ENCODE results near the gene HNF1A. TPM values are rescaled to one million over a fixed set of nuclear protein-coding genes. Genes with fewer than 3 reads are reported as not detected.

The HNF1A gene
- total and polyA plus RNA-seq, 2 of the 4 experiments (the other 2 are of a cell fraction), result under 0.01 TPM; not detected in 1

GRCh38 chr12:120972870-120973543, 5.3 kb upstream of the HNF1A start:
- no peaks in the 10 kb centered on the region for H3K79me1 ChIP-seq (ENCODE audit: low read depth in 1 of 2, low read length in 2 of 2)
- H2AFZ ChIP-seq (replicated peaks; ENCODE audit: low read length, poor library complexity), result no peak overlapping the region
- no peak overlapping the region for H2BK20ac ChIP-seq (ENCODE audit: low read depth, low read length)
- no peak overlapping the region for H2AK9ac ChIP-seq (replicated peaks; ENCODE audit: low read depth, low read length, poor library complexity)
- no TSS peak for BruUV-seq (replicated peaks)
- no peak overlapping the region for H2BK5ac ChIP-seq (ENCODE audit: low read depth, low read length, poor library complexity, severe bottlenecking)
- no peak overlapping the region for H3K9ac ChIP-seq (ENCODE audit: low read depth, low read length)
- no peak overlapping the region for H3K4ac ChIP-seq (ENCODE audit: low read depth, low read length)
- H4K20me1 ChIP-seq (ENCODE audit: insufficient read depth, low read length), result no peaks in the 10 kb centered on the region
- H3K23ac ChIP-seq (ENCODE audit: low read depth, low read length), result no peak overlapping the region
- H3K56ac ChIP-seq (ENCODE audit: extremely low read depth, insufficient read depth, low read length), result no peak overlapping the region
- H3K4me1 ChIP-seq (ENCODE audit: control insufficient read depth, insufficient read depth, low read length), result no peaks in the 10 kb centered on the region
- dilution Hi-C loops (cut with HindIII; ENCODE audit: low sequenced_read_pairs, unreplicated experiment) (no loop called here), intact Hi-C loops (cut with micrococcal nuclease) (loop anchor here (5.0 kb wide), 1 partner anchor 261 kb away; the partner anchor contains the start of gene UNC119B), in situ Hi-C loops (cut with MboI; ENCODE audit: low sequenced_read_pairs) (loop anchor here (5.0 kb wide), 1 partner anchor 391 kb away; the partner anchor contains the start of gene POP5)
- no peak overlapping the region for H4K5ac ChIP-seq (ENCODE audit: low read depth, low read length)
- H3K9me3 ChIP-seq (ENCODE audit: control insufficient read depth, insufficient read depth, low read length), result no peaks in the 10 kb centered on the region
- H3K4me3 ChIP-seq (ENCODE audit: insufficient read depth, low read depth, low read length), result no peak overlapping the region
- no peak overlapping the region for H2BK120ac ChIP-seq (ENCODE audit: low read depth, low read length)
- ATAC-seq (ENCODE audit: low read depth), result no peak
- no peak for DNase-seq
- no peak overlapping the region for H2AK5ac ChIP-seq (ENCODE audit: low read depth, low read length)
- ChIA-PET POLR2A (ENCODE audit: unreplicated experiment) (interaction anchor here (0.6 kb wide), 1 partner anchor 33 kb away, joined by 3 read pairs; no protein-coding TSS in a partner anchor), CTCF (interaction anchor here (0.9 to 1.6 kb wide), 3 partner anchors 227 to 390 kb away, joined by 5 to 8 read pairs (median 7); no protein-coding TSS in a partner anchor)
- TF ChIP-seq CTCF (conservative IDR thresholded peaks at IDR 0.05; ENCODE audit: low read depth, low read length) (no peak), MAZ (IDR thresholded peaks at IDR 0.05; ENCODE audit: borderline replicate concordance, low read depth, low read length) (no peak)
- no CpG with 5 or more reads among the region's 10 CpGs for WGBS, 2 experiments (ENCODE audit: extremely low coverage in 2 of 2, insufficient read length in 1 of 2)
- H3K4me2 ChIP-seq (ENCODE audit: low read depth, low read length), result no peak overlapping the region
- no peak overlapping the region for H4K8ac ChIP-seq (ENCODE audit: low read depth in 2 of 2, low read length in 2 of 2)
- no peaks in the 10 kb centered on the region for H3K9me1 ChIP-seq (ENCODE audit: insufficient read depth, low read length)
- H3K14ac ChIP-seq (replicated peaks; ENCODE audit: low read depth, low read length), result no peak overlapping the region
- H3K18ac ChIP-seq (ENCODE audit: low read depth, low read length), result no peak overlapping the region
- H3K27ac ChIP-seq (ENCODE audit: insufficient read depth, low read length), result no peak overlapping the region
- no peaks in the 10 kb centered on the region for H3K36me3 ChIP-seq (ENCODE audit: control insufficient read depth, insufficient read depth, low read length)
- H2BK15ac ChIP-seq (ENCODE audit: low read depth, low read length), result no peak overlapping the region
- H3K27me3 ChIP-seq (ENCODE audit: control insufficient read depth, insufficient read depth, low read length), result peaks cover 11% of the 10 kb centered on the region; the same call in 1 of the 2 replicates
- H4K91ac ChIP-seq (ENCODE audit: insufficient read depth, low read depth, low read length), result no peak overlapping the region

Measured in IMR-90 (cell line).